ENCODE measurements around the gene EHHADH.

GRCh38 chr3:185199206-185199605 lies 54.6 kb downstream of the EHHADH start:
- no peak for TF ChIP-seq EZH2 (IDR thresholded peaks at IDR 0.05; ENCODE audit: insufficient read depth, poor library complexity, severe bottlenecking)
- no peak for TF ChIP-seq EZH2phosphoT487 (IDR thresholded peaks at IDR 0.05; ENCODE audit: insufficient read depth, low read depth)

Measured in GM23248 (cell line).